Ovary (tissue), 9 donors: ENCODE results near the gene GRN. TPM values are rescaled to one million over a fixed set of nuclear protein-coding genes. Genes with fewer than 3 reads are reported as not detected.

Experiments
- DNase-seq, 5 donors: peaks; one replicate each; pipeline ENCODE4 v3.0.0-alpha.2; 2019 to 2020
- H3K27ac ChIP-seq, 2 donors: fragments of 200-600 bp; one replicate each; pipeline versions ENCODE4 v1.5.1 to v1.8.0; 2019 to 2022
- H3K27me3 ChIP-seq: fragments of 200-600 bp; one replicate; pipeline ENCODE4 v1.8.0; 2022
- H3K36me3 ChIP-seq: fragments of 200-600 bp; sonication (generic); one replicate; pipeline ENCODE4 v1.5.1; 2019
- H3K4me1 ChIP-seq: one replicate; pipeline ENCODE4 v1.8.1; 2013; ENCODE audit warnings: mild to moderate bottlenecking, moderate library complexity; ENCODE audit not compliant: insufficient read depth
- H3K4me3 ChIP-seq: fragments of 200-600 bp; sonication (generic); one replicate; pipeline ENCODE4 v1.5.1; 2017
- H3K9me3 ChIP-seq, 2 donors: fragments of 200-600 bp in 1 of 2; sonication (generic) in 1 of 2; one replicate each; pipeline versions ENCODE4 v1.5.1 to v1.8.1; 2013 to 2019; ENCODE audit warnings: mild to moderate bottlenecking in 1 of 2, moderate library complexity in 1 of 2
- CTCF ChIP-seq, 3 donors: fragments of 450-650 bp in 2 of 3; fragments of 200-600 bp in 1 of 3; IDR thresholded peaks; one replicate each; pipeline versions ENCODE4 v1.5.1 to v1.8.0; 2016 to 2022; ENCODE audit warnings: antibody characterized with exemption in 3 of 3, mild to moderate bottlenecking in 1 of 3
- EP300 ChIP-seq: sonication (generic); formaldehyde crosslinking; IDR thresholded peaks from one replicate; pipeline ENCODE4 v1.6.1; 2017; ENCODE audit warnings: antibody characterized with exemption
- POLR2A ChIP-seq: fragments of 450-650 bp; IDR thresholded peaks from one replicate; pipeline ENCODE4 v1.6.1; 2017; ENCODE audit warnings: antibody characterized with exemption, mild to moderate bottlenecking, moderate library complexity
- WGBS, 3 donors: extraction: QIAGEN DNeasy Blood & Tissue Kit in 1 of 3; methylation state at CpG; one replicate each; pipeline versions ENCODE4 v1.1.5 to v1.1.7; 2013 to 2017; 5-methylcytosine and 5-hydroxymethylcytosine counted together
- intact Hi-C, 4 donors: fragments of 100-400 bp; cut with DNase I; formaldehyde crosslinking; loops; one replicate each; pipeline versions ENCODE4 v1.11.0 to v1.15.1; 2022 to 2023
- polyA plus RNA-seq, 2 donors: library from polyadenylated mRNA; stranded (reverse); fragments of 200-250 nt in 1 of 2; fragments of 350-450 nt in 1 of 2; fragmentation: Illumina TruSeq in 1 of 2; extraction: RNeasy Lipid Tissue Mini Kit (QIAGEN cat#74804) in 1 of 2; gene quantifications; one replicate each; pipeline ENCODE4 v1.2.3, GENCODE V29; 2013 to 2014
- small RNA-seq: library from RNA; depleted of rRNA; stranded (forward); fragments of <200 nt; gene quantifications from one replicate; pipeline ENCODE3, GENCODE V24; 2016
- total RNA-seq, 7 donors: library from RNA; depleted of rRNA in 2 of 7; stranded (reverse); fragments of >200 nt in 2 of 7; fragmentation: NEBNext Ultra II Directional in 3 of 7; extraction: Animal tissue kit (Norgen Biotek cat#: 25700) in 3 of 7; gene quantifications; one replicate each; pipeline versions ENCODE4 v1.1.0 to v1.2.4, GENCODE V29; 2016 to 2023
- donor health status: DM: no; HTN: no; CAD: no; lungs with moderate emphysema.
- donor health status: DM: no; HTN: no; CAD: no.
- donor health status: Bipolar disorder and iron deficiency.
- donor health status: DM: yes; HTN: yes; CAD: no.
- donor health status: DM: no; HTN: no; CAD: no.
- donor health status: DM: yes; HTN: yes; CAD: no.

The GRN gene
- total and polyA plus RNA-seq, 9 donors = 70.6 to 173 (median 88.2) TPM

DNA sequence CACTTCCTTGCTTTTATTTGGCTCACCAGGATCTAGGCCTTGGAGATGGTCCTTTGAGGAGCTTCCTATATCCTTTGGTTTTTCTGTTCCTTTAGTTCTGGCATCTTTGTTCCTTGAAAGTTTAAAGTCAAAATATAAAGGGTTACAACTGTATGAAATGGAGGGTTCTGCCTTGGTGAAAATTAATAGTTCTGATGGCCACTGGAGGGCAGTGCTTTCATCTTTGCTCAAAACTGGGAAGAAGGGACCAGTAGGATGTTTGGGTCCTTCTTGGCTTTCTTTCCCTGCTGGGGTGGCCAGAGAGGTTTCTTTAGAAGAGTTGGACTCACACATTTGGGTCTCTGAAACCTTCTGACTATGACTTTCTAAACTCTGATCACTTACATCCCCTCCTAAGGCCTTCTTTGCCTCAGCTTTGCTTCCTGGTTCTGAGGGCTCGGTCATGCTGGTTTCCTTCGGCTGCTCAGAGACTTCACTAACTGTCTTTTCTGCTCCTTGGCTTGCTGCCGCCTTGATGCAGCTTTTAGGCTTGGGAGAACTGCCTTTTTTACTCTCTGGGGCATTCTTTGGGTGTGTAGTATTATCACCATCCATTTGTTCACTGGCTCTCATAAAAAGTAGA is 55.2 kb downstream of the GRN start:
- intact Hi-C loops = no loop called here
- no peak for TF ChIP-seq CTCF (IDR thresholded peaks at IDR 0.05)
- TF ChIP-seq EP300 = no peak
- TF ChIP-seq POLR2A = no peak
- Histone ChIP-seq H3K9me3 (no peaks in the 10 kb centered on the region), H3K27ac (no peak overlapping the region), H3K4me1 (no peaks in the 10 kb centered on the region), H3K4me3 (no peak overlapping the region), H3K27me3 (no peaks in the 10 kb centered on the region), H3K36me3 (no peaks in the 10 kb centered on the region)
- WGBS, 3 donors = 86 to 88% (median 87%) methylated on average over 3 of the region's 3 CpGs
- DNase-seq = no peak

Small RNA genes lying within 50 kb of the gene (small RNA-seq; reads per million reads assigned to genes)
- gene RF00012 (not detected), gene RNU6-453P (not detected)

Other genes with a start within 250 kb of the GRN start
- gene HDAC5, start 221.7 kb upstream of the GRN start, total RNA-seq = 10 to 100 TPM; 35.1 to 97.6 (median 67.2) TPM
- gene HDAC5, start 221.7 kb upstream of the GRN start, polyA plus RNA-seq = 10 to 100 TPM; 11.4 to 75.8 TPM
- 1 to 10 TPM in 3 of 7 donors, under 1 TPM in 4; 0.86 to 6.3 (median 0.97) TPM for gene HROB, start 203.4 kb upstream of the GRN start, total RNA-seq
- 1 to 10 TPM; 1.0 TPM for gene HROB, start 203.4 kb upstream of the GRN start, polyA plus RNA-seq
- 1 to 10 TPM in 3 of 7 donors, under 1 TPM in 3, not detected in 1; 0.24 to 1.8 (median 0.98) TPM for gene ASB16, start 174.6 kb upstream of the GRN start, total RNA-seq
- 1 to 10 TPM in 1 of 2 donors, under 1 TPM in 1; 0.10 to 1.3 TPM for gene ASB16, start 174.6 kb upstream of the GRN start, polyA plus RNA-seq
- 10 to 100 TPM; 18.7 to 37.0 (median 28.6) TPM for gene TMUB2, start 158.3 kb upstream of the GRN start, total RNA-seq
- 10 to 100 TPM; 22.5 to 36.8 TPM for gene TMUB2, start 158.3 kb upstream of the GRN start, polyA plus RNA-seq
- gene ATXN7L3, start 145.4 kb upstream of the GRN start, total RNA-seq = 10 to 100 TPM; 25.3 to 97.4 (median 72.6) TPM
- gene ATXN7L3, start 145.4 kb upstream of the GRN start, polyA plus RNA-seq = 10 to 100 TPM; 33.6 to 45.1 TPM
- 100 to 1,000 TPM in 1 of 7 donors, 10 to 100 TPM in 6; 29.6 to 128 (median 81.5) TPM for gene UBTF, start 125.6 kb upstream of the GRN start, total RNA-seq
- 10 to 100 TPM; 44.1 to 85.1 TPM for gene UBTF, start 125.6 kb upstream of the GRN start, polyA plus RNA-seq
- 1 to 10 TPM in 1 of 7 donors, under 1 TPM in 3, not detected in 3; 0.08 to 3.2 (median 0.35) TPM for gene SLC4A1, start 77.2 kb upstream of the GRN start, total RNA-seq
- gene SLC4A1, start 77.2 kb upstream of the GRN start, polyA plus RNA-seq = not detected
- 1 to 10 TPM in 3 of 7 donors, under 1 TPM in 4; 0.24 to 5.4 (median 0.69) TPM for gene RUNDC3A, start 36.7 kb upstream of the GRN start, total RNA-seq
- 1 to 10 TPM; 1.9 to 2.1 TPM for gene RUNDC3A, start 36.7 kb upstream of the GRN start, polyA plus RNA-seq
- 100 to 1,000 TPM in 1 of 7 donors, 10 to 100 TPM in 6; 47.7 to 111 (median 64.0) TPM for gene SLC25A39, start 20.5 kb upstream of the GRN start, total RNA-seq
- 10 to 100 TPM; 15.9 to 46.1 TPM for gene SLC25A39, start 20.5 kb upstream of the GRN start, polyA plus RNA-seq
- 10 to 100 TPM in 6 of 7 donors, 1 to 10 TPM in 1; 8.5 to 23.7 (median 11.5) TPM for gene FAM171A2, start 18.6 kb downstream of the GRN start, total RNA-seq
- 1 to 10 TPM in 1 of 2 donors, under 1 TPM in 1; 0.17 to 3.6 TPM for gene FAM171A2, start 18.6 kb downstream of the GRN start, polyA plus RNA-seq
- 1 to 10 TPM in 6 of 7 donors, under 1 TPM in 1; 0.60 to 5.2 (median 2.2) TPM for gene ITGA2B, start 44.3 kb downstream of the GRN start, total RNA-seq
- 1 to 10 TPM in 1 of 2 donors, under 1 TPM in 1; 0.88 to 1.6 TPM for gene ITGA2B, start 44.3 kb downstream of the GRN start, polyA plus RNA-seq
- gene GPATCH8, start 158.1 kb downstream of the GRN start, total RNA-seq = 10 to 100 TPM; 27.6 to 57.3 (median 48.9) TPM
- 10 to 100 TPM; 20.5 to 40.4 TPM for gene GPATCH8, start 158.1 kb downstream of the GRN start, polyA plus RNA-seq
- gene FZD2, start 212.2 kb downstream of the GRN start, total RNA-seq = 10 to 100 TPM in 3 of 7 donors, 1 to 10 TPM in 4; 1.6 to 12.5 (median 9.3) TPM
- 1 to 10 TPM in 1 of 2 donors, under 1 TPM in 1; 0.08 to 5.3 TPM for gene FZD2, start 212.2 kb downstream of the GRN start, polyA plus RNA-seq